ENCODE results near the gene ALK.

GRCh38 chr2:29611850-29612249 is 309.5 kb downstream of the ALK start:
- TF ChIP-seq, protein P1, sequence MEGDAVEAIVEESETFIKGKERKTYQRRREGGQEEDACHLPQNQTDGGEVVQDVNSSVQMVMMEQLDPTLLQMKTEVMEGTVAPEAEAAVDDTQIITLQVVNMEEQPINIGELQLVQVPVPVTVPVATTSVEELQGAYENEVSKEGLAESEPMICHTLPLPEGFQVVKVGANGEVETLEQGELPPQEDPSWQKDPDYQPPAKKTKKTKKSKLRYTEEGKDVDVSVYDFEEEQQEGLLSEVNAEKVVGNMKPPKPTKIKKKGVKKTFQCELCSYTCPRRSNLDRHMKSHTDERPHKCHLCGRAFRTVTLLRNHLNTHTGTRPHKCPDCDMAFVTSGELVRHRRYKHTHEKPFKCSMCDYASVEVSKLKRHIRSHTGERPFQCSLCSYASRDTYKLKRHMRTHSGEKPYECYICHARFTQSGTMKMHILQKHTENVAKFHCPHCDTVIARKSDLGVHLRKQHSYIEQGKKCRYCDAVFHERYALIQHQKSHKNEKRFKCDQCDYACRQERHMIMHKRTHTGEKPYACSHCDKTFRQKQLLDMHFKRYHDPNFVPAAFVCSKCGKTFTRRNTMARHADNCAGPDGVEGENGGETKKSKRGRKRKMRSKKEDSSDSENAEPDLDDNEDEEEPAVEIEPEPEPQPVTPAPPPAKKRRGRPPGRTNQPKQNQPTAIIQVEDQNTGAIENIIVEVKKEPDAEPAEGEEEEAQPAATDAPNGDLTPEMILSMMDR (IDR thresholded peaks at IDR 0.05), result no peak
- TF ChIP-seq EP300 (IDR thresholded peaks at IDR 0.05), result no peak
